Activated T-helper 2 cell treated with anti-CD3 and anti-CD28 coated beads, Interferon-gamma antibody, Interleukin-2, Interleukin-4, amounts not matched to agents 10 μg/mL and 5 μg/mL and 100 μg/mL, durations not matched to agents 14 hours and 24 hours and 36 hours (primary cell): ENCODE data around the gene CTIF. TPM values are rescaled to one million over a fixed set of nuclear protein-coding genes. Genes with fewer than 3 reads are reported as not detected.

Source experiments
- DNase-seq: peaks from one replicate; pipeline ENCODE4 v3.0.0; 2021; ENCODE audit warnings: low spot score
- H3K27ac Mint-ChIP-seq: one replicate; pipeline ENCODE4 v1.8.0; 2021; ENCODE audit warnings: mixed read lengths
- H3K27me3 Mint-ChIP-seq: one replicate; pipeline ENCODE4 v1.8.0; 2021; ENCODE audit warnings: low read depth, mixed read lengths
- H3K36me3 Mint-ChIP-seq: one replicate; pipeline ENCODE4 v1.8.0; 2021; ENCODE audit warnings: low read depth, mixed read lengths
- H3K4me1 Mint-ChIP-seq: one replicate; pipeline ENCODE4 v1.8.0; 2021; ENCODE audit warnings: low read depth, mixed read lengths
- H3K4me3 Mint-ChIP-seq: one replicate; pipeline ENCODE4 v1.8.0; 2021; ENCODE audit warnings: low read depth, mild to moderate bottlenecking, moderate library complexity, mixed read lengths
- H3K9me3 Mint-ChIP-seq: one replicate; pipeline ENCODE4 v1.8.0; 2021; ENCODE audit warnings: mixed read lengths
- intact Hi-C: fragments of 100-400 bp; cut with micrococcal nuclease; formaldehyde crosslinking; loops from one replicate; pipeline ENCODE4 v1.15.1; 2023
- total RNA-seq: library from RNA; stranded (reverse); gene quantifications from 2 replicates; pipeline ENCODE4 v1.2.3, GENCODE V29; 2022

Gene CTIF
- total RNA-seq, 1 donor from 2014 or later, result 7.0 TPM

- Mint-ChIP-seq H3K4me1 (peaks cover 3% of the 10 kb centered on the region), H3K27me3 (no peaks in the 10 kb centered on the region), H3K36me3 (no peaks in the 10 kb centered on the region), H3K4me3 (no peak overlapping the region), H3K27ac (no peak overlapping the region), H3K9me3 (no peaks in the 10 kb centered on the region)
- intact Hi-C loops, result no loop called here
- no peak for DNase-seq
Measured at GRCh38 chr18:48721312-48721711, 182.5 kb downstream of the CTIF start.

- H3K36me3 Mint-ChIP-seq, result no peaks in the 10 kb centered on the region
- H3K27me3 Mint-ChIP-seq, result no peaks in the 10 kb centered on the region
- no peaks in the 10 kb centered on the region for H3K9me3 Mint-ChIP-seq
- H3K4me3 Mint-ChIP-seq, result no peak overlapping the region
- no peak for DNase-seq
- intact Hi-C loops, result no loop called here
- peaks cover 17% of the 10 kb centered on the region for H3K4me1 Mint-ChIP-seq
- H3K27ac Mint-ChIP-seq, result no peak overlapping the region
Measured at GRCh38 chr18:48723016-48723415, 184.2 kb downstream of the CTIF start.

GRCh38 chr18:48723837-48724236 lies 185.0 kb downstream of the CTIF start:
- H3K36me3 Mint-ChIP-seq, result no peaks in the 10 kb centered on the region
- no peaks in the 10 kb centered on the region for H3K27me3 Mint-ChIP-seq
- H3K4me3 Mint-ChIP-seq, result no peak overlapping the region
- intact Hi-C loops, result no loop called here
- DNase-seq, result no peak
- no peak overlapping the region for H3K27ac Mint-ChIP-seq
- H3K9me3 Mint-ChIP-seq, result no peaks in the 10 kb centered on the region
- H3K4me1 Mint-ChIP-seq, result peaks cover 17% of the 10 kb centered on the region

- H3K36me3 Mint-ChIP-seq, result no peaks in the 10 kb centered on the region
- no peak overlapping the region for H3K27ac Mint-ChIP-seq
- no peaks in the 10 kb centered on the region for H3K9me3 Mint-ChIP-seq
- H3K27me3 Mint-ChIP-seq, result no peaks in the 10 kb centered on the region
- intact Hi-C loops, result no loop called here
- H3K4me1 Mint-ChIP-seq, result peaks cover 17% of the 10 kb centered on the region
- H3K4me3 Mint-ChIP-seq, result no peak overlapping the region
- DNase-seq, result no peak
Measured at GRCh38 chr18:48724442-48724841, 185.6 kb downstream of the CTIF start.

- no peaks in the 10 kb centered on the region for H3K9me3 Mint-ChIP-seq
- H3K4me3 Mint-ChIP-seq, result no peak overlapping the region
- DNase-seq, result no peak
- H3K36me3 Mint-ChIP-seq, result no peaks in the 10 kb centered on the region
- H3K27ac Mint-ChIP-seq, result no peak overlapping the region
- H3K4me1 Mint-ChIP-seq, result peaks cover 17% of the 10 kb centered on the region
- H3K27me3 Mint-ChIP-seq, result no peaks in the 10 kb centered on the region
- intact Hi-C loops, result no loop called here
Measured at GRCh38 chr18:48724939-48725338, 186.1 kb downstream of the CTIF start.

- no peak for DNase-seq
- Mint-ChIP-seq H3K4me3 (no peak overlapping the region), H3K27me3 (no peaks in the 10 kb centered on the region), H3K4me1 (peaks cover 17% of the 10 kb centered on the region), H3K36me3 (no peaks in the 10 kb centered on the region), H3K9me3 (no peaks in the 10 kb centered on the region), H3K27ac (no peak overlapping the region)
- intact Hi-C loops, result no loop called here
Measured at GRCh38 chr18:48725562-48725961, 186.7 kb downstream of the CTIF start.

- no peak for DNase-seq
- no peaks in the 10 kb centered on the region for H3K36me3 Mint-ChIP-seq
- H3K27me3 Mint-ChIP-seq, result no peaks in the 10 kb centered on the region
- no peaks in the 10 kb centered on the region for H3K9me3 Mint-ChIP-seq
- peaks cover 17% of the 10 kb centered on the region for H3K4me1 Mint-ChIP-seq
- intact Hi-C loops, result no loop called here
- no peak overlapping the region for H3K4me3 Mint-ChIP-seq
- H3K27ac Mint-ChIP-seq, result no peak overlapping the region
Measured at GRCh38 chr18:48727681-48728080, 188.8 kb downstream of the CTIF start.

GRCh38 chr18:48728204-48728833 lies 189.5 kb downstream of the CTIF start:
- H3K27ac Mint-ChIP-seq, result no peak overlapping the region
- no peaks in the 10 kb centered on the region for H3K36me3 Mint-ChIP-seq
- intact Hi-C loops, result no loop called here
- H3K4me1 Mint-ChIP-seq, result peaks cover 17% of the 10 kb centered on the region
- no peak overlapping the region for H3K4me3 Mint-ChIP-seq
- no peaks in the 10 kb centered on the region for H3K9me3 Mint-ChIP-seq
- no peak for DNase-seq
- no peaks in the 10 kb centered on the region for H3K27me3 Mint-ChIP-seq

- no peak overlapping the region for H3K4me3 Mint-ChIP-seq
- intact Hi-C loops, result no loop called here
- H3K36me3 Mint-ChIP-seq, result no peaks in the 10 kb centered on the region
- H3K9me3 Mint-ChIP-seq, result no peaks in the 10 kb centered on the region
- DNase-seq, result no peak
- H3K27me3 Mint-ChIP-seq, result no peaks in the 10 kb centered on the region
- no peak overlapping the region for H3K27ac Mint-ChIP-seq
- H3K4me1 Mint-ChIP-seq, result peaks cover 17% of the 10 kb centered on the region
Measured at GRCh38 chr18:48729404-48729803, 190.6 kb downstream of the CTIF start.

- H3K9me3 Mint-ChIP-seq, result no peaks in the 10 kb centered on the region
- DNase-seq, result no peak
- intact Hi-C loops, result no loop called here
Measured at GRCh38 chr18:48730010-48730409, 191.2 kb downstream of the CTIF start.

GRCh38 chr18:48732767-48733424 lies 194.1 kb downstream of the CTIF start:
- Mint-ChIP-seq H3K27me3 (no peaks in the 10 kb centered on the region), H3K4me1 (no peaks in the 10 kb centered on the region)

More at GRCh38 chr18:48730010-48730409, 191.2 kb downstream of the CTIF start:
- peaks cover 17% of the 10 kb centered on the region for H3K4me1 Mint-ChIP-seq
- H3K36me3 Mint-ChIP-seq, result no peaks in the 10 kb centered on the region
- no peak overlapping the region for H3K27ac Mint-ChIP-seq
- no peak overlapping the region for H3K4me3 Mint-ChIP-seq
- H3K27me3 Mint-ChIP-seq, result no peaks in the 10 kb centered on the region

GRCh38 chr18:48733643-48734253 lies 194.9 kb downstream of the CTIF start:
- Mint-ChIP-seq H3K4me3 (no peak overlapping the region), H3K36me3 (no peaks in the 10 kb centered on the region), H3K4me1 (no peaks in the 10 kb centered on the region), H3K9me3 (no peaks in the 10 kb centered on the region), H3K27me3 (no peaks in the 10 kb centered on the region), H3K27ac (no peak overlapping the region)
- intact Hi-C loops, result no loop called here
- DNase-seq, result no peak

More at GRCh38 chr18:48732767-48733424, 194.1 kb downstream of the CTIF start:
- no peak for DNase-seq
- H3K36me3 Mint-ChIP-seq, result no peaks in the 10 kb centered on the region
- no peaks in the 10 kb centered on the region for H3K9me3 Mint-ChIP-seq
- no peak overlapping the region for H3K4me3 Mint-ChIP-seq
- H3K27ac Mint-ChIP-seq, result no peak overlapping the region
- intact Hi-C loops, result no loop called here

- Mint-ChIP-seq H3K4me1 (no peaks in the 10 kb centered on the region), H3K36me3 (no peaks in the 10 kb centered on the region), H3K4me3 (no peak overlapping the region), H3K27ac (no peak overlapping the region), H3K9me3 (no peaks in the 10 kb centered on the region), H3K27me3 (no peaks in the 10 kb centered on the region)
- no peak for DNase-seq
- intact Hi-C loops, result no loop called here
Measured at GRCh38 chr18:48734460-48734859, 195.6 kb downstream of the CTIF start.
